GM23338 (cell line): Measurements from ENCODE around the gene ATXN7L2. TPM values are rescaled to one million over a fixed set of nuclear protein-coding genes. Genes with fewer than 3 reads are reported as not detected.

Experiments used
- ATAC-seq: fragments of 200-7000 bp; cut with Tn5 transposase; 3 replicates; pipeline ENCODE4 v1.9.1; 2020
- DNase-seq: peaks from one replicate; pipeline ENCODE4 v3.0.0-alpha.2; 2015; ENCODE audit warnings: low spot score
- H2AFZ ChIP-seq: fragments of 200-600 bp; sonication (generic); 2 replicates; pipeline ENCODE4 v1.8.0; 2016; ENCODE audit warnings: antibody characterized with exemption, mild to moderate bottlenecking, moderate library complexity
- H3F3A ChIP-seq: fragments of 200-600 bp; sonication (generic); replicated peaks from 2 replicates; pipeline ENCODE4 v1.8.0; 2017; ENCODE audit warnings: antibody characterized with exemption, mixed run types, low read depth
- H3K27ac ChIP-seq: fragments of 200-600 bp; sonication (generic); 2 replicates; pipeline ENCODE4 v1.6.1; 2016; ENCODE audit warnings: low read depth
- H3K27me3 ChIP-seq: fragments of 200-600 bp; sonication (generic); 2 replicates; pipeline ENCODE4 v1.8.0; 2016; ENCODE audit warnings: mild to moderate bottlenecking, mixed run types, moderate library complexity; ENCODE audit not compliant: insufficient read depth
- H3K36me3 ChIP-seq: fragments of 200-600 bp; sonication (generic); 2 replicates; pipeline ENCODE4 v1.8.0; 2016; ENCODE audit warnings: mild to moderate bottlenecking; ENCODE audit not compliant: insufficient read depth
- H3K4me1 ChIP-seq: fragments of 200-600 bp; sonication (generic); 2 replicates; pipeline ENCODE4 v1.8.0; 2016; ENCODE audit warnings: mild to moderate bottlenecking, moderate library complexity; ENCODE audit not compliant: insufficient read depth
- H3K4me2 ChIP-seq: fragments of 200-600 bp; sonication (generic); 2 replicates; pipeline ENCODE4 v1.7.1; 2017; ENCODE audit warnings: mixed run types
- H3K4me3 ChIP-seq: fragments of 200-600 bp; sonication (generic); 2 replicates; pipeline ENCODE4 v1.6.1; 2016; ENCODE audit warnings: mixed run types
- H3K79me2 ChIP-seq: fragments of 200-600 bp; sonication (generic); replicated peaks from 2 replicates; pipeline ENCODE4 v1.8.0; 2017; ENCODE audit warnings: mild to moderate bottlenecking; ENCODE audit not compliant: insufficient read depth
- H3K9me2 ChIP-seq: fragments of 200-600 bp; sonication (generic); 2 replicates; pipeline ENCODE4 v1.8.0; 2017; ENCODE audit not compliant: insufficient read depth
- H4K20me1 ChIP-seq: fragments of 200-600 bp; sonication (generic); replicated peaks from 2 replicates; pipeline ENCODE4 v1.8.0; 2017; ENCODE audit warnings: mild to moderate bottlenecking; ENCODE audit not compliant: insufficient read depth
- H3K27ac Mint-ChIP-seq: 2 replicates; pipeline ENCODE4 v1.8.0; 2020; ENCODE audit warnings: inconsistent platforms, mild to moderate bottlenecking, moderate library complexity, mixed read lengths
- H3K27me3 Mint-ChIP-seq: 3 replicates; pipeline ENCODE4 v1.8.0; 2022; ENCODE audit warnings: low read depth, mild to moderate bottlenecking, moderate library complexity, mixed read lengths, inconsistent platforms; ENCODE audit not compliant: insufficient read depth, poor library complexity
- H3K36me3 Mint-ChIP-seq: 3 replicates; pipeline ENCODE4 v1.8.0; 2021; ENCODE audit warnings: low read depth, mild to moderate bottlenecking, inconsistent platforms, moderate library complexity, mixed read lengths
- H3K4me1 Mint-ChIP-seq: 3 replicates; pipeline ENCODE4 v1.8.0; 2020; ENCODE audit warnings: mild to moderate bottlenecking, inconsistent platforms, mixed read lengths
- H3K4me3 Mint-ChIP-seq: 3 replicates; pipeline ENCODE4 v1.8.0; 2021; ENCODE audit warnings: moderate library complexity, mild to moderate bottlenecking, inconsistent platforms, mixed read lengths
- H3K9me3 Mint-ChIP-seq: 3 replicates; pipeline ENCODE4 v1.8.0; 2020; ENCODE audit warnings: moderate library complexity, mild to moderate bottlenecking, inconsistent platforms, mixed read lengths
- CREB1 ChIP-seq: fragments of 250-450 bp; sonication (Bioruptor Pico); IDR thresholded peaks from 2 replicates; pipeline ENCODE4 v1.5.0; 2020; ENCODE audit warnings: low read depth, mild to moderate bottlenecking, moderate library complexity
- EZH2phosphoT487 ChIP-seq: fragments of 200-600 bp; sonication (generic); IDR thresholded peaks from one replicate; pipeline ENCODE4 v1.8.1; 2018; ENCODE audit warnings: antibody characterized with exemption; ENCODE audit not compliant: unreplicated experiment
- NANOG ChIP-seq: IDR thresholded peaks from 2 replicates; pipeline ENCODE4 v1.6.1; 2016; ENCODE audit warnings: antibody characterized with exemption, borderline replicate concordance
- POLR2AphosphoS5 ChIP-seq: IDR thresholded peaks from 2 replicates; pipeline ENCODE4 v1.6.1; 2016; ENCODE audit warnings: antibody characterized with exemption, low read depth
- STAT1 ChIP-seq: IDR thresholded peaks from one replicate; pipeline ENCODE4 v1.6.1; 2016; ENCODE audit warnings: antibody characterized with exemption; ENCODE audit not compliant: unreplicated experiment
- ZNF331 ChIP-seq: fragments of 250-450 bp; sonication (Bioruptor Pico); IDR thresholded peaks from 2 replicates; pipeline ENCODE4 v1.5.0; 2020; ENCODE audit warnings: low read depth, mild to moderate bottlenecking, moderate library complexity
- ZNF462 ChIP-seq: fragments of 250-450 bp; sonication (Bioruptor Pico); IDR thresholded peaks from 2 replicates; pipeline ENCODE4 v1.5.0; 2020; ENCODE audit warnings: mild to moderate bottlenecking, moderate library complexity
- polyA plus RNA-seq: library from polyadenylated mRNA; unstranded; fragments of >200 nt; fragmentation: Nextera tagmentation; extraction: Ambion mirVana; gene quantifications from 2 replicates; pipeline ENCODE4 v1.2.1, GENCODE V29; 2016
- total RNA-seq: library from RNA; depleted of rRNA; stranded (reverse); fragments of >200 nt; shearing (Covaris generic); gene quantifications from 2 replicates; pipeline ENCODE4 v1.2.3, GENCODE V29; 2014
- TF ChIP-seq, protein P1 (sequence below), 2 experiments: fragments of 200-600 bp in 1 of 2; sonication (generic) in 1 of 2; conservative IDR thresholded peaks; 2 replicates each; pipeline versions ENCODE4 v1.5.1 to v1.6.1; 2016 to 2017; ENCODE audit warnings: antibody characterized with exemption in 2 of 2, low read depth in 2 of 2, mild to moderate bottlenecking in 2 of 2, moderate library complexity in 1 of 2
- TF ChIP-seq, protein P2 (sequence below): IDR thresholded peaks from 2 replicates; pipeline ENCODE4 v1.6.1; 2016; ENCODE audit warnings: antibody characterized with exemption

ATXN7L2 gene
- total and polyA plus RNA-seq, 2 experiments from 2014 or later, result 8.0 to 9.9 TPM

- Mint-ChIP-seq H3K27me3 (peaks cover 7% of the 10 kb centered on the region), H3K9me3 (no peaks in the 10 kb centered on the region; the same call in 2 of the 3 replicates), H3K4me1 (peaks cover 17% of the 10 kb centered on the region), H3K4me3 (no peak overlapping the region), H3K36me3 (peaks cover 22% of the 10 kb centered on the region; the same call in 2 of the 3 replicates), H3K27ac (no peak overlapping the region)
- DNase-seq (no peak), ATAC-seq (no peak)
- Histone ChIP-seq H2AFZ (no peak overlapping the region), H3K27ac (no peak overlapping the region), H4K20me1 (no peaks in the 10 kb centered on the region), H3K36me3 (no peaks in the 10 kb centered on the region), H3K79me2 (no peaks in the 10 kb centered on the region), H3K4me1 (peaks cover 15% of the 10 kb centered on the region), H3F3A (peaks cover 8% of the 10 kb centered on the region; the same call in 1 of the 2 replicates), H3K27me3 (no peaks in the 10 kb centered on the region), H3K4me2 (no peak overlapping the region), H3K4me3 (no peak overlapping the region), H3K9me2 (no peaks in the 10 kb centered on the region)
- no peak for TF ChIP-seq STAT1
- TF ChIP-seq EZH2phosphoT487, result no peak
- no peak for TF ChIP-seq POLR2AphosphoS5
- TF ChIP-seq ZNF331, result no peak
Measured at GRCh38 chr1:109488696-109489095, 5.0 kb downstream of the ATXN7L2 start.

DNA sequence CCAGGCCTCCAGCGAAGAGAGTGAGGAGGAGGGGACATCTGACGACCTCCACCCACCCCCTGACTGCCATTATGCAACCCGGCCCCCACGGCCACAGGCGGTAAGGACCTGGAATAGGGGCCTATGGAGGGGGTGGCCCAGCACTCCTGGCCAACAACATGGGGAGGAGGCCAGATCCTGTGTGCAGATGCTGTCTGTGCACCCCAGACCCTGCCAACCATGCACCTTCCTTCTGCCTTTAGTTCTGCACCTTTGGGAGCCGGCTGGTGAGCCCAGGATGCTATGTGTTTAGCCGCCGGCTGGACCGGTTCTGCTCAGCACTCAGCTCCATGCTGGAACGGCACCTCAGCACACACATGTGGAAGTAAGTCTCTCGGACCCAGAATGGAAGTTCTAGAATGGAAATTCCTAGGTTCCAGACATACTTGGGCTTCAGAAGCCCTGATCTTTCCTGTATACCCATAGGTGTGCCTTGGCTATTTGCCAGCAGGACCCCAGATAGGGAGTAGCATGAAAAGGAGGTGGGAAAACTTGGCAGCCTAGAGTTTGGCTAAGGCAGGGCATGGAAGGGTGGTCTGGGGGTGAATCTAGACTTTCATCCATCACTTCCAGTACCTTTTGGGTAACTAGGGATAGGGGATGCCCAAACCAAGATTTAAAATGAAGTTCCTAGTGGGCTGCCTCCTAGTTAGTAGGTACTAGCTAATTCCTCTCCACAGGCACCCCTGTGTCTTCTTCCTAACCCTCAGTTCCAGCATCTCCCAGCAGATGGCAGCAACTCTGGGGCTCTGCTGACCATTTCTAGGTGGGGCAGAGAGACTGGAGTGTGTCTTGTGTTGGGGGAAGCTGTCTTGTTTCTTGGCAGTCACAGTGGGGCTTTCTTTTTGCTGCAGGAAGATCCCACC is 6.6 kb downstream of the ATXN7L2 start:
- DNase-seq, result peak; percentile 76
- Mint-ChIP-seq H3K9me3 (no peaks in the 10 kb centered on the region), H3K27ac (no peak overlapping the region), H3K4me1 (peaks cover 10% of the 10 kb centered on the region), H3K27me3 (peaks cover 12% of the 10 kb centered on the region), H3K36me3 (peaks cover 22% of the 10 kb centered on the region; the same call in 2 of the 3 replicates), H3K4me3 (no peak overlapping the region)
- Histone ChIP-seq H3K27ac (no peak overlapping the region), H3K4me3 (no peak overlapping the region), H3K4me2 (no peak overlapping the region), H3K4me1 (peaks cover 6% of the 10 kb centered on the region), H3K36me3 (no peaks in the 10 kb centered on the region), H3K9me2 (no peaks in the 10 kb centered on the region), H2AFZ (no peak overlapping the region), H3F3A (no peaks in the 10 kb centered on the region; the same call in 1 of the 2 replicates), H3K27me3 (no peaks in the 10 kb centered on the region), H4K20me1 (no peaks in the 10 kb centered on the region), H3K79me2 (no peaks in the 10 kb centered on the region)
- TF ChIP-seq POLR2AphosphoS5 (no peak), ZNF462 (CRISPR knock-in tag) (no peak), STAT1 (no peak), NANOG (no peak), CREB1 (CRISPR knock-in tag) (no peak), EZH2phosphoT487 (no peak)
- TF ChIP-seq, protein P1, sequence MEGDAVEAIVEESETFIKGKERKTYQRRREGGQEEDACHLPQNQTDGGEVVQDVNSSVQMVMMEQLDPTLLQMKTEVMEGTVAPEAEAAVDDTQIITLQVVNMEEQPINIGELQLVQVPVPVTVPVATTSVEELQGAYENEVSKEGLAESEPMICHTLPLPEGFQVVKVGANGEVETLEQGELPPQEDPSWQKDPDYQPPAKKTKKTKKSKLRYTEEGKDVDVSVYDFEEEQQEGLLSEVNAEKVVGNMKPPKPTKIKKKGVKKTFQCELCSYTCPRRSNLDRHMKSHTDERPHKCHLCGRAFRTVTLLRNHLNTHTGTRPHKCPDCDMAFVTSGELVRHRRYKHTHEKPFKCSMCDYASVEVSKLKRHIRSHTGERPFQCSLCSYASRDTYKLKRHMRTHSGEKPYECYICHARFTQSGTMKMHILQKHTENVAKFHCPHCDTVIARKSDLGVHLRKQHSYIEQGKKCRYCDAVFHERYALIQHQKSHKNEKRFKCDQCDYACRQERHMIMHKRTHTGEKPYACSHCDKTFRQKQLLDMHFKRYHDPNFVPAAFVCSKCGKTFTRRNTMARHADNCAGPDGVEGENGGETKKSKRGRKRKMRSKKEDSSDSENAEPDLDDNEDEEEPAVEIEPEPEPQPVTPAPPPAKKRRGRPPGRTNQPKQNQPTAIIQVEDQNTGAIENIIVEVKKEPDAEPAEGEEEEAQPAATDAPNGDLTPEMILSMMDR (conservative IDR thresholded peaks at IDR 0.05; ENCODE audit: low read depth in 2 of 2), result peak; percentile 71 to 83
- TF ChIP-seq, protein P2, sequence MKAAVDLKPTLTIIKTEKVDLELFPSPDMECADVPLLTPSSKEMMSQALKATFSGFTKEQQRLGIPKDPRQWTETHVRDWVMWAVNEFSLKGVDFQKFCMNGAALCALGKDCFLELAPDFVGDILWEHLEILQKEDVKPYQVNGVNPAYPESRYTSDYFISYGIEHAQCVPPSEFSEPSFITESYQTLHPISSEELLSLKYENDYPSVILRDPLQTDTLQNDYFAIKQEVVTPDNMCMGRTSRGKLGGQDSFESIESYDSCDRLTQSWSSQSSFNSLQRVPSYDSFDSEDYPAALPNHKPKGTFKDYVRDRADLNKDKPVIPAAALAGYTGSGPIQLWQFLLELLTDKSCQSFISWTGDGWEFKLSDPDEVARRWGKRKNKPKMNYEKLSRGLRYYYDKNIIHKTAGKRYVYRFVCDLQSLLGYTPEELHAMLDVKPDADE, result no peak
- peak; percentile 35 for ATAC-seq
